Measurements from ENCODE around the gene PROZ.

Gene PROZ

DNA sequence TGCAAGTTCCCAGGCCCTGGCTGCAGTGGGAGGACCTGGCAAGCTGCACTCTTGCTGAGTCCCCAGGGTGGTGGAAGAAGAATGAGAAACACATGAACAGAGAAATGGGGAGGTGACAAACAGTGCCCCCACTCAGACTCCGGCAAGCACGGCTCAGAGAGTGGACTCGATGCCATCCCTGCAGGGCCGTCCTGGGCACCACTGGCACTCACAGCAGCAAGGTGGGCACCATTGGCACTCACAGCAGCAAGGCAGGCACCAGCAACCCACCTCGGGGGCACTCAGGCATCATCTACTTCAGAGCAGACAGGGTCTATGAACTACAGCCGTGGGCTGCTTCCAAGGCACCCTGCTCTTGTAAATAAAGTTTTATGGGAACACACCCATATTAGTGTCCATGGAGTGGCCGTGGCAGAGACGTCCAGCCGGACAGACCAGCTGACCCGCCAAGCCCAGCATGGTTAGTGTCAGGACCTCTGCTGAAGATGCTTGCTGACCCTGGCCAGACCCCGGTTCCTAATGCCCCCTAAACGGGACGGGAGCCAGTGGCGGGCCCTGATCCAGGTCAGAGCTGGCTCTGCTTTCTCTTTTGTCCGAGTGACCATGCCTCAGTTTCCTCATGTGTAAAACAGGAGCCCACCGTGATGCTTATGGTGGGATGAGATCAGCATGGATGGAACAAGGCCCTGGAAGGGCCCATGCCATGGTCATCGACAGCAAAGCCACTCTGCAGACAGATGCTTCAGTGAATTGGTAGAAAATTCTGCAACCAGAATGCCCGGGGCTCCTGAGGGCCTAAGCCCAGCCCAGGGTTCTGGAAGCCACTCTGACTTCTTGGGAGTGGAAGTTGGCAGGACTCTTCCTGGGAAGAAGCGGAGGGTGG is 37.9 kb upstream of the PROZ start:
- no peak for DNase-seq

GRCh38 chr13:113121183-113121927 is 37.1 kb upstream of the PROZ start:
- DNase-seq, result no peak

GRCh38 chr13:113121928-113122471 is 36.4 kb upstream of the PROZ start:
- no peak for DNase-seq

DNA sequence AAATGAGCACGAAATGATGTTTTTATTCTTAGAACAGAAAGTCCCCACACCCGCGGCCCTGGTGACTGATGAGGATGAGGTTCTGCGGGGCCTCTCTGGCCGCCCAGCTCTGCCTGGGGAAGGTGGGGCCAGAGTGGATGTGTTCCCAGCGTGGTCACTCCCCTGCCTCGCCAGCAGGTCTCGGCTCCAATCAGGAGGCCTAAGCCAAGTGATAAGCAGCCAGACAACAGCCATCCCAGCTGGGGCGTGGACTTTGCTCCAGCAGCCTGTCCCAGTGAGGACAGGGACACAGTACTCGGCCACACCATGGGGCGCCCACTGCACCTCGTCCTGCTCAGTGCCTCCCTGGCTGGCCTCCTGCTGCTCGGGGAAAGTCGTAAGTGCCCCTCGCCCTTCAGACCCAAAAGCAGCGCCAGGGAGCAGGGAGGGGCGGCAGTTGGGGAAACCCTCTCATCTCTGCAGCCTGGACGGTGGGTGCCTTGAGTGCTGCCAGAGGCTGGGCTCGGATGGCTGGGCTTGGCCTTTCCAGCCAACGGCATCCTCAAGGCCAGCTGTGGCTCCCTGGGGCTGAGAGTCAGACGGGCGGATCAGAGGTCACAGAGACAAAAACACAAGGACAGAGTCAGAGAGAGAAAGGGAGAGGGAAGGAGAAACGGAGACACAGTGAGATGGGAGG is 35.8 kb upstream of the PROZ start, which contains the start of gene F10:
Gene F10 (plus strand): TSS at position 250 of the 676 bp plus-strand sequence. CDS start 57 bp downstream, at position 307.
- DNase-seq, result no peak

- no peak for DNase-seq
Measured at GRCh38 chr13:113123226-113124201, 34.9 kb upstream of the PROZ start.

DNA sequence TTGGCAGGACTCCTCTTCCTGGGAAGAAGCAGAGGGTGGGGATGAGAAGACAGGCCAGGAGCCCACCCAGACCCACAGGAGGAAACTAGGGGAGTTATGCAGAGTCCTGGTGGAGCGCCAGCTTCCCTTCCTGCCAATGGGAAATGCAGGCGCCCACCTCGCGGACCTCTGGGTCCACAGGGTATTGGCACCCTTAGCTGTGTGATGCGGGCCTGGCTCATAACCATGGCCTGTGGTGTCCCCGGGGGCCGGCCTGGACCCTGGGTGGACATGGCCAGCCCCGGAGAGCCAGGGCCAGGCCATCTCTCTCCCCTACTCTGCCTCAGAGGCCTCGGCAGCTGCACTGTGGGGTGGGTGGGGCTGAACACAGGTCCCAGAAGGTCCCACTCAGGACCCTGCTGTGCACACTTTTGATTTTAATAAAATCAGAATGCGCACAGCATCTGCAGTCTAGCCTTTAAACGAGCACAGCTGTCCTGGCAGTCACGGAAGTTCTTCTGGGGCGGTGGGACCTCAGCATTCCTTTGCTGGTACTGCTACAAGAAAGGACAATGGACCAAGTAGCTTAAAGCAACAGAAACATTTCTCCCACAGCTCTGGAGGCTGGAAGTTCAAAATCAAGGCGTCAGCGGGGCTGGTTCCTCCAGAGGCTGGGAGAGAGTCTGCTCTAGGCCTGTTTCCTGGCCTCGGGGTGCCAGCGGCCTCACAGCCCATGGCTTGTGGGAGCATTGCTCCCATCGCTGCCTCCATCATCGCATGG is 34.1 kb upstream of the PROZ start:
- no peak for DNase-seq

DNA sequence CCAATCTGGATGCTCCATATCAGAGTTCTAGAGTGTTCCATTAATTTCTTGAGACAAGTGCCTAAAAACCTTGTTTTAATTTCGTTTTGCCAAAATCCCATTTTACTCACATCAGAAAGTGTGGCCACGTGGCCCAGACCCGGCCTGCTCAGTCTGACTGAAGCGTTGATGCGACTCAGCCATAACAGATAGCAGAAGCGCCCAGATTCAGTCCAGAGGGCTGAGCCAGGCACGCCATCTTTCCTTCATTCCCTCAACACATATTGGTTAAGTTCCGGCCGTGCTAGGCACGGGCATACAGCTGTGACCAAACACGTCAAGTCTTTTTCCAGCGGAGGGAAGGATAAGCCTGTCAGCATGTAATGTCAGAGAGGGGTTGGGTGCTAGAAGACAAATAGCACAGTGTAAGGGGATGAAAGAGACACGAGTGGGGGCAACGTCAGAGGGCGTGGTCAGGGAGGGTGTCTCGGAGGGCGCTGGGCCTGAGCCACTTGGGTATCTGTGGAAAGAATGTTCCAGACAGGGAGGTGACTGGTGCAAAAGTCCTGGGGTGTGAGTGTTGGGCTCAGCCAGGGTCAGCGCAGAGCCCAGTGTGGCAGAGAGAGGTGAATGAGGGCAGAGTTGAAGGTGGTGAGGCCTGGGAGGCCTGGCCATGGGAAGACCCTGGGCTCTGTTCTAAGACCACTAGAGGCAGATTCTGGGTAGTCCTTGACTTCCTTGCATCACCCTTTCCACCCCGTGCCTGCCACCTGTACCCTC is 32.8 kb upstream of the PROZ start:
- no peak for DNase-seq

DNA sequence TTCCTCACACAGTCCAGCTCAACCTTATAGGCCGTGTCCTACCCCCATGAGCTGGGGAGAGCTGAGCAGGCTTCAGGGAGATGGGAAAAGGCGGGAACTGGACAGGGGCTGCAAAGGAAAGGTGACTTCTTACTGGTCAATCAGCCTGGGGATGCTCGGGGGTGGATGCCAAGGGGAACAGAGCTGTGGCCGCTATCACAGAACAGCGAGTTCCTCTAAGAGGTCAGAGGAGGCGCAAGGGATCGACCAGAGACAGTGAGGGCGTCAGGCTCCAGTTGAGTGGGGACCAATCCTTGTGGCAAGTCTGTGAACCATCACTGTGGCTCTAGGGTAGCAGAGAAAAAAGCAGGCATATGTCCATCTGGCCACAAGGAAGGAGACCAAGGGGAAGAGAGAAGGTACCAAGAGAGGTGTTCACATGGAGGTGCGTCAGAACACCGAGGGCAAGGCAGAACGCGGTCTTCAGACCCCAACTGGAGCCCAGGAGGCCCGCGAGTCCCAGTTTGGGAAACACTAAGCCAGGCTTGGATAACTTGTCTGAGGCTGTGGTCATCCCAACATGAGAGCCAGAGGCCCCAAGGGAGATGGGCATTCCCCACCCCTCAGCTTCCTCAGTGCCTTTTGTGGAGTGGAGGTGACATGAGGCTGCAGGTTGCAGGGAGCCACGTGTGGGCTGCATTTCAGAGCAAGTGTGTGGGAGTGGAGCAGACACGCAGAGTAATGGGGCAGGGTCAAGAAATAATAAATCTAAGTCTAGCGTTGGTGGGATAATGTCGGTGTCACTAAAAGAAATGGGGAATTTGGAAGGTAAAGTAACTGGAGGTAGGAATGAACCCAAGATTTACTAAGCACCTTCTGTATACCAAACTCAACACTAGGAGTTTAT is 31.9 kb upstream of the PROZ start:
- no peak for DNase-seq

DNA sequence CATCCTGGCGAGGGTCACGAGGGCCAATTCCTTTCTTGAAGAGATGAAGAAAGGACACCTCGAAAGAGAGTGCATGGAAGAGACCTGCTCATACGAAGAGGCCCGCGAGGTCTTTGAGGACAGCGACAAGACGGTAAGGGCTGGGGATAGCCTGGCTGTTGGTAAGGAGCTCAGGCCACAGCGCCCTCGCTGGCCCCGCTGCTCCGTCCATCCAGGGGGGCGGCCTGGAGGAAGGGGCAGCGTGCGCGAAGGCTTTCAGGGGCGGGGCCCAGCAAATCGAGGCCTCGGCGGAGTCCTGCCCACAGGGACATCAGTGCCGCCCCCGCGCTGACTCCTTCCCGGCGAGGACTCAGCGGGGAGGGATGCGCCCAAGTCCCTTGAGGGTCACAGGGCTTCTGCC is 29.0 kb upstream of the PROZ start:
- no peak for DNase-seq

GRCh38 chr13:113129921-113130750 is 28.3 kb upstream of the PROZ start:
- DNase-seq, result no peak

- no peak for DNase-seq
Measured at GRCh38 chr13:113135281-113135760, 23.1 kb upstream of the PROZ start.

GRCh38 chr13:113137691-113138298 is 20.7 kb upstream of the PROZ start:
- no peak for DNase-seq

GRCh38 chr13:113138792-113139551 is 19.5 kb upstream of the PROZ start:
- no peak for DNase-seq

DNA sequence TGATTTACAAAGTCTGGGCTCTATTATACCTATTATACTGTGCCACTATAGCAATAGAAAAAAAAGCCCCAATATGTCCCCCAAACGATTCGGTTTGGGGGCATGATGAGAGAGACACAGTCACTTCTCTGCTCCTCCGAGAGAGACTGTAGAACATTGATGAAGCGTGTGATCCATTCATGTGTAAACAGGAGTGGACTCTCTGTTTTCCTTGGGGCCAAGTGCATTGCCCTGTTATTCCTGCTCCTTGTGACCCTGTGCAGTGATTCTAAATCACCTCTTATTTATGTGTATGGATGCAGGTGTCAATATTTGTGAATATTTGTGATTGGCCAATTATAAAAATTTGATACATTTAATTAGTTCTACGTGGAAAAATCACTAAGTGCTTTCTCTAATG is 18.9 kb upstream of the PROZ start:
- no peak for DNase-seq

DNA sequence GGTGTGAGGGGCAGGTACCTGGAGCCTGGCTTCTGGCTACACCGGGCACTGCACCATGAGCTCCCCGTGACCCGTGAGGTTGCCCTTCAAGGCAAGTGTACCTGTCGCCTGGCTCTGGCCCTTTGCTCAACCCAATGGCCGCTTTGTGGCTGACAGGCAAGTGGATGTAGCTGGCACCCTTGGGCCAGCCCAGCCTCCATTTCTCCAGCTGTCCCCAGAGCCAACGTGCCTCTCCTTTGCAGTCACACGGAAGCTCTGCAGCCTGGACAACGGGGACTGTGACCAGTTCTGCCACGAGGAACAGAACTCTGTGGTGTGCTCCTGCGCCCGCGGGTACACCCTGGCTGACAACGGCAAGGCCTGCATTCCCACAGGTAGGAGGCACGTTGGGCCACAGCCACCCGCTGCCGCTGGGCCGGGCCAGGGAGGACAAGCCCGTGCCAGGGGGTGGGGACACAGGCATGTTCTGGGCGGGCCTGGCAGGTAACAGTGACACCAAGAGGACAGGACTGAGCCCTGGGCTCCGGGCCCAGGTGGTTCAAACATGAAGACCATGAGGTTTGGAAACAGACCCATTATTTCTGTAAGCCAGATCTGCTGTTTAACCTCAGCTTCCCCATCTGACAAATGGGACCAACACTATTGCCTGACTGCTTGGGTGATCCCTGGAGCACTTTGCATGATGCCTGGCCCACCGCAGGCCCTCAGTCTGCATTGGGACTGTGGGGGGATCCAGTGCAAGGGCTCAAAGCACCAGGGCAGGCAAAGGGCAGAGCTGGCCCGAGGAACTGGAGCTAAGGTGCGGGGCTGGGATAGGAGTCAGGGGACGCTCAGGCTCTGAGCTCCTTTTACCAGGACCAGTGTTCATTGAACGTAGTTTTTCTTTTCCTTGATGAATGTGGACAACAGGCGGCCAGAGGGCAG is 17.5 kb upstream of the PROZ start:
- no peak for DNase-seq

- no peak for DNase-seq
Measured at GRCh38 chr13:113141601-113141970, 16.9 kb upstream of the PROZ start.

Measured in NCI-H446 treated with DMSO at 0.1 percent for 48 hours (cell line).